Measurements from ENCODE around the gene POC1B.

POC1B gene

DNA sequence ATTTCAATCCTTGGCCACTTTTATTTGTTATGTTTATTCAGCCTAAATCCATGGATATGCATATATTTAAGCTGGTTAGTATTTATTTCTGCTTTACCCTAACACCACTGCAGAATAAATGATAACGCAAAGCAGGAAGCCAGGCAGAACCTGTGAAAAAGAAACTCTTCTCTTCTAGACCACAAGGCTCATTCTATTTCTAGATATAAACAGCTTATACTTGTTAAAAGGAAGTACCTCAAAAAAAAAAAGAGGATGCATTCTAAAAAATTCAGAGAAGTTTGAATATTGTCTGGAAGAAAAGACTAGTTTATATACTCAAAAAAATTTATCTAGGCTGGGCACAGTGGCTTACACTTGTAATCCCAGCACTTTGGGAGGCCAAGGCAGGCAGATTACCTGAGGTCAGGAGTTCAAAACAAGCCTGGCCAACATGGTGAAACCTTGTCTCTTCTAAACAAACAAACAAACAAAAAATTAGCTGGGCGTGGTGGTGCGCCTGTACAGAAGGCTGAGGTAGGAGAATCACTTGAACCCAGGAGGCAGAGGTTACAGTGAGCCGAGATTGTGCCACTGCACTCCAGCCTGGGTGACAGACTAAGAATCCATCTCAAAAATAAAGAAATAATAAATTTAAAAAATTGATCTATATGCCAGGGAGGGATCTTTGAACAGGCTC lies 57.1 kb downstream of the POC1B start:
- TF ChIP-seq, protein P1, sequence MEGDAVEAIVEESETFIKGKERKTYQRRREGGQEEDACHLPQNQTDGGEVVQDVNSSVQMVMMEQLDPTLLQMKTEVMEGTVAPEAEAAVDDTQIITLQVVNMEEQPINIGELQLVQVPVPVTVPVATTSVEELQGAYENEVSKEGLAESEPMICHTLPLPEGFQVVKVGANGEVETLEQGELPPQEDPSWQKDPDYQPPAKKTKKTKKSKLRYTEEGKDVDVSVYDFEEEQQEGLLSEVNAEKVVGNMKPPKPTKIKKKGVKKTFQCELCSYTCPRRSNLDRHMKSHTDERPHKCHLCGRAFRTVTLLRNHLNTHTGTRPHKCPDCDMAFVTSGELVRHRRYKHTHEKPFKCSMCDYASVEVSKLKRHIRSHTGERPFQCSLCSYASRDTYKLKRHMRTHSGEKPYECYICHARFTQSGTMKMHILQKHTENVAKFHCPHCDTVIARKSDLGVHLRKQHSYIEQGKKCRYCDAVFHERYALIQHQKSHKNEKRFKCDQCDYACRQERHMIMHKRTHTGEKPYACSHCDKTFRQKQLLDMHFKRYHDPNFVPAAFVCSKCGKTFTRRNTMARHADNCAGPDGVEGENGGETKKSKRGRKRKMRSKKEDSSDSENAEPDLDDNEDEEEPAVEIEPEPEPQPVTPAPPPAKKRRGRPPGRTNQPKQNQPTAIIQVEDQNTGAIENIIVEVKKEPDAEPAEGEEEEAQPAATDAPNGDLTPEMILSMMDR (IDR thresholded peaks at IDR 0.05) = no peak

- TF ChIP-seq, protein P1 (IDR thresholded peaks at IDR 0.05) = no peak
Observed at GRCh38 chr12:89468017-89468416, 57.8 kb downstream of the POC1B start.

- TF ChIP-seq, protein P1 (IDR thresholded peaks at IDR 0.05) = no peak
Observed at GRCh38 chr12:89464974-89465592, 60.8 kb downstream of the POC1B start.

DNA sequence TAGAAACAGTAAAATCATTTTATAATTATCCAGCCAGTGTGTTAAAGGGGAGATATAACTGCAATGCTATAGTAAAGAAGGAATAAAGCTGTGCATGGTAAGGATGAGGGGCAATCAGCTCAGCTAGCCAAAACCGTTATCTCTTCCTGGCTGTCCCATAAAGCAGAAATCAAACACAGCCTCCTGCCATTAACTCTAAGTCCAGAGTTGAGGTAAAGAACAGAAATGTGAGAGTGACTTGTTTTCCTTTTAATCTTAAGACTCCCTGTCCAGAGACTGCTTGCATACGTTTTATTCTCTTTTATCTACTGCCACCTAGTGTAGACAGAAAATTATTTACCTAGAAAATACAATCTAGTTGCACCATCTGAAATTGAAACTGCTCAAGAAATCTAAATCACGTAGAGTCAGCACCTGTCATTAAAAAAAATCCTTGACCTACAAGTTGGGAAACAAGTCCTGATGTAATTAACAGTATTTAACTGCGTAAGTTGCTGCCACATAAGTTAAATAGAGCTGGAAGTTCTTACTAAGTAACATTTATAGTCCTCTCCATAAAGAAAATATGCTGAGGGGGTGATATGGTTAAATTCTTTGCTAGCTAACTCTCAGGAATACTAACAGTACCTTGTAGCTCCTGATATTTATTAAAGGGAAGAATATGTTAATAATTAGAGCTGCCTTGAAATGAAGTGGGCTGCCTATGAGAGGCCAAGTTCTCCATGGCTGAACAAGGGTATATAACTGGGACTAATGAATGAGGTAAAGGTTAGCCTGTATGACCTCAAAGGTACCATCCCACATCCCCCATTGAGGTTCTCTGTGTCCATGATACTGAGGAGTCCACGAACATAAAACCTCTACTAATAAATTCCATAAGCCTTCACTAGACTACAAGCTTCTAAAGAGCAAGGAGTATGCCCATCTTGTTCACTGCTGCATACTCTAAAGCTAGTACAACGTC lies 63.9 kb downstream of the POC1B start:
- TF ChIP-seq, protein P1 (IDR thresholded peaks at IDR 0.05) = peak; percentile 64

GRCh38 chr12:89461190-89461589 lies 64.7 kb downstream of the POC1B start:
- TF ChIP-seq, protein P1 (IDR thresholded peaks at IDR 0.05) = no peak

GRCh38 chr12:89459279-89459678 lies 66.6 kb downstream of the POC1B start:
- TF ChIP-seq, protein P1 (IDR thresholded peaks at IDR 0.05) = peak; percentile 28; the same call in 1 of the 2 replicates

DNA sequence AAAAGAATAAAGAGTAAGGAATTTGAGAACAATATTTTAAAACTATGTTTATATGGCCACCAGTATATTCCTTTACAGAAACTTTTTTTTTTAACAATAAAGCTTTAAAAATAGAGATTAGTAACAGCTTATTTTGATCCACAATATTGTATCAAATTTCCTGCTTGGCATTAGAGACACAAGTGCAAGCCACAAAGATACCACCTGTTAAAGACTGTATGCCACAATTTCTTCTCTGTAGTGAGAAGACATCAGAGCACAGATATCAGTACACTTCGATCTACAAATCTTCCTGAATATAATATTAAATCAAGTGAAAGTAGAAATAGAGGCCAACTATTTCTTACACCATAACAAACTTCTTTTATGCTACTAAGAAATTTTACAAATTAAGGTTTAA lies 69.3 kb downstream of the POC1B start:
- TF ChIP-seq, protein P1 (IDR thresholded peaks at IDR 0.05) = no peak
